Ovary (tissue), 3 donors: Measurements from ENCODE around the gene SECTM1.

Experiments used
- CTCF ChIP-seq, 3 donors: fragments of 450-650 bp in 2 of 3; fragments of 200-600 bp in 1 of 3; IDR thresholded peaks; one replicate each; pipeline versions ENCODE4 v1.5.1 to v1.8.0; 2016 to 2022; ENCODE audit warnings: antibody characterized with exemption in 3 of 3, mild to moderate bottlenecking in 1 of 3
- POLR2A ChIP-seq: fragments of 450-650 bp; IDR thresholded peaks from one replicate; pipeline ENCODE4 v1.6.1; 2017; ENCODE audit warnings: antibody characterized with exemption, mild to moderate bottlenecking, moderate library complexity
- donor health status: DM: no; HTN: no; CAD: no.

- TF ChIP-seq POLR2A = no peak
- no peak for TF ChIP-seq CTCF (IDR thresholded peaks at IDR 0.05)
Measured at GRCh38 chr17:82378741-82379021, 45.1 kb upstream of the SECTM1 start.
